Right renal pelvis (tissue), 4 donors: Measurements from ENCODE around the gene CYBB. TPM values are rescaled to one million over a fixed set of nuclear protein-coding genes. Genes with fewer than 3 reads are reported as not detected.

Experiments
- DNase-seq, 4 donors: peaks; one replicate each; pipeline ENCODE4 v3.0.0-alpha.2; 2013; ENCODE audit warnings: low read depth in 4 of 4, low spot score in 3 of 4, missing footprints in 1 of 4
- polyA plus RNA-seq, 4 donors: library from polyadenylated mRNA; unstranded; fragments of 120-200 nt; gene quantifications; one replicate each; pipeline ENCODE4 v1.2.1, GENCODE V29; 2013; ENCODE audit not compliant: insufficient read length in 4 of 4

Gene CYBB
- polyA plus RNA-seq, 4 donors, result 7.3 to 13.9 (median 11.9) TPM

- DNase-seq, result no peak
These were observed 3.4 kb downstream of the CYBB start for GRCh38 chrX:37783305-37783704.

GRCh38 chrX:37785569-37785968, 5.7 kb downstream of the CYBB start:
- no peak for DNase-seq

GRCh38 chrX:37786624-37787422, 7.0 kb downstream of the CYBB start:
- no peak for DNase-seq

GRCh38 chrX:37787423-37787869, 7.6 kb downstream of the CYBB start:
- DNase-seq, result no peak

DNA sequence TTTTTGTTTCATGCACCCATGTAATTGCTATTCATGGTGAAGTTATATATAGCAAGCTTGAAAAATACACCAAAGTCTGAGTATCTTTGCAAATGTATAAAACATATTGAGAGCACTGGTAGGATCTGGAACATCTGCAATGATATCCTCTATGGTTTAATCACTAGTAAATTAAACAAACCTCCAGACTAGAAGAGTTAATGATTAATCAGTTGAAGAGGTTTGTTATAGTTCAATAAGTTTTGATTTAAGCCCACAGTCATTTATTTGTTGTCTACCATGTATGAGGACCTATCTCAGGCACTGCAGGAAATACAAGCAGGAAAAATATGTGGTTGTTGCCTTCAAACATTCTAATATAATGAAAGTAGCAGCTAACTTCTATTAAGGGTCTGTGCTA, 16.5 kb downstream of the CYBB start:
- no peak for DNase-seq

- no peak for DNase-seq
These were observed 16.9 kb downstream of the CYBB start for GRCh38 chrX:37796805-37797204.

GRCh38 chrX:37799936-37800335, 20.1 kb downstream of the CYBB start:
- no peak for DNase-seq

GRCh38 chrX:37800717-37801116, 20.9 kb downstream of the CYBB start:
- no peak for DNase-seq

GRCh38 chrX:37802028-37802427, 22.2 kb downstream of the CYBB start:
- no peak for DNase-seq

GRCh38 chrX:37803057-37803456, 23.2 kb downstream of the CYBB start:
- no peak for DNase-seq

GRCh38 chrX:37809970-37810369, 30.1 kb downstream of the CYBB start:
- no peak for DNase-seq

DNA sequence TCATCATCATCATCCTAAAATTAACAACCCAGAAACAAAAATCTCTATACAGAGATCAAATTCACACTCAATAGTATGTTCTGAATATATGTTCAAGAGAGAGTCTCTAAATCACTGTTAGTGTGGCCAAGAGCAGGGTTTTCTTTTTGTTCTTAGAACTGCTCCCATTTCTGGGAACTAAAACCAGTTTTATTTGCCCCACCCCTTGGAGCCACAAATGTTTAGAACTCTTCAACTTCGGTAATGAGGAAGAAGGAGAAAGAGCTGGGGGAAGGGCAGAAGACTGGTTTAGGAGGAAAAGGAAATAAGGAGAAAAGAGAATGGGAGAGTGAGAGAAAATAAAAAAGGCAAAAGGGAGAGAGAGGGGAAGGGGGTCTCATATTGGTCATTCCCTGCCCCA, 32.3 kb downstream of the CYBB start:
- no peak for DNase-seq

GRCh38 chrX:37813570-37813969, 33.7 kb downstream of the CYBB start:
- no peak for DNase-seq

- DNase-seq, result no peak
These were observed 35.5 kb downstream of the CYBB start for GRCh38 chrX:37815366-37815765.

DNA sequence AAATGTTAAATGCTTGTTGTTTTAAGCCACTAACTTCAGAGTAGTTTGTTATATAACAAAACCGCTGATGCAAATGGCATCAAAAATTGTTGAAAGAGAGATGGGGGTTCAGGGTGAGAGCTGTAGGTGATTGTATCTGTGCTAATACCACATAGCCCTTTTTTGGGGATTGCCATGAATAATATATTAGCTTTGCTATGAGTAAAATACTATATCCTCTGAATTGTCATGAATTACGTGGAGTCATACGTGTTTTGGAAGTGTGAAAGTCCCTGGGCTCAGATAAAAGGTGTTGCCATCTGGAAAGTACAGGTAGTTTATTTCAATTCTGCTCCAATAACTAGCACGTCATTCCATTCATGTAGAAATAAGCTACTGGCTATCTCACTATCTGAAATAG, 36.9 kb downstream of the CYBB start:
- no peak for DNase-seq

DNA sequence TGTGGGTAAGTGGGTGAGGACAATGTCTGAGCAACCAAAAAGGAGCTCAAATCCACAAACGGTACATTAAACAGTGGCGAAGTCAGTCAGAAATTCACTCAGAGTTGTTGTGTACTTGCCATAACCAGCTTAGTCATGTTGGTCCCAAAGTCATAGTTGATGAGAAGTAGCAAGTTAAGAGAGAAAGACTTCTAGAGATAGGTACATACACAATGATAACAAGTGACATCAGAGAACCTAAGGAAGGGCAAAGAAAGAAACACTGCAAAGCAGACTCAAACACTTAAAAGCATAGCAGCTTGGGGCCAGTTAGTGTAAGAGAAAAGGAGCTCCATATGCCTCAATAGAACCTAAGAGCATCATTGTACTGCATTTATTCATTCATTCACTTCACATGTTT, 37.3 kb downstream of the CYBB start:
- no peak for DNase-seq

DNA sequence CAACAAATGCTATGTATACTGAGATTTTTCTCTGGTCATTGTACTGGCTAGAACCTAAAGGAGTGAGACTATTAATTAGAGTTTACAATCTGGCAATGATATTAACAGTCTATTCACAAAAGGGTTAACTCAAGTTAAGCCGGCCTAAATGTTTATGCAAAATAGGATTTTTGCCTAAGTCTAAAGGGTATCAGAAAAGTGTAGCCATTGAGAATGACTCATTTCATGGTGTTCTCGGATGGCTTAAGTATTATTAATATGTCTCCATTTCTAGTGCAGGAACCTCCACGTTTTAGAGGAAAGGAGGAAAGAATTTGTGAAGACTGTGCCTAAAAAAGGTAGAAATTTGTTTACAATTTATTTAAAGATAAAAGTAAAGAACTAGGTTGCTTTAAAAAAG, 37.7 kb downstream of the CYBB start:
- DNase-seq, result no peak

DNA sequence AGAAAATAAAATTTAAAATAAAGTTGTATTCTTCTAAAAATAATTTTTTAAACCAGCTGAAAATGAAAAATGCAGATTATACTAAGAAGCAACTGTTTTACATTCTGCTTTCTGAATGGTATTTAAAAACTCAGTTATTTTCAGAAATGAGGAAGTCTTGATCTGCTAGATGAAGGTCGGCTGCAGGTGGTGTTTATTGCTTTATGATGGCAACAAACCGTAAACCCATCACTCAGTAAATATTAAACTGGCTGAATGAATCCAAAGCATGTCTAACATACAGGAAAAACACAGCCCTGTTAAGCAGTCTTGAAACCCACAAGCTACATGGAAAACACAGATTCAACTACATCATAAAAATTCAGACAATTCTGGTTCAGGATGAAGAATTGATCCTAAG, 38.2 kb downstream of the CYBB start:
- no peak for DNase-seq

DNA sequence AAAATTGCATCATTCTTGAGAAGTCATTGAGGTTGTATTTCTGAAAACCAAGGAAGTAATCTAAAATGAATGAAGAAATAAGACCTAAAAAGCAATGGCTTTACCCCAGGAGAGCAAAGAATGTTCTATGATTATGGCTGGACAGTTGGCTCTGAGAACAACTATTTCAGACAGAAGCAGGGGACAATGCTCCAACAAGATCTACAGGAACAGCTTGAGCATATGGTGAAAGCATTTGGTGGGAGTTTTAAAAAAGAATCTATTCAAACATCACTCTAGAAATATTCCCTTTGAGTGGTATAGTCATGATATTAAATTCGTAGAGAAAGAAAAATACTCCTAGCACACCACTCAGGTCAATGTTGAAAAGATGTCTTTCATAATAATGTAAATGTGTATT, 40.8 kb downstream of the CYBB start:
- no peak for DNase-seq

GRCh38 chrX:37824491-37825214, 44.8 kb downstream of the CYBB start:
- no peak for DNase-seq

DNA sequence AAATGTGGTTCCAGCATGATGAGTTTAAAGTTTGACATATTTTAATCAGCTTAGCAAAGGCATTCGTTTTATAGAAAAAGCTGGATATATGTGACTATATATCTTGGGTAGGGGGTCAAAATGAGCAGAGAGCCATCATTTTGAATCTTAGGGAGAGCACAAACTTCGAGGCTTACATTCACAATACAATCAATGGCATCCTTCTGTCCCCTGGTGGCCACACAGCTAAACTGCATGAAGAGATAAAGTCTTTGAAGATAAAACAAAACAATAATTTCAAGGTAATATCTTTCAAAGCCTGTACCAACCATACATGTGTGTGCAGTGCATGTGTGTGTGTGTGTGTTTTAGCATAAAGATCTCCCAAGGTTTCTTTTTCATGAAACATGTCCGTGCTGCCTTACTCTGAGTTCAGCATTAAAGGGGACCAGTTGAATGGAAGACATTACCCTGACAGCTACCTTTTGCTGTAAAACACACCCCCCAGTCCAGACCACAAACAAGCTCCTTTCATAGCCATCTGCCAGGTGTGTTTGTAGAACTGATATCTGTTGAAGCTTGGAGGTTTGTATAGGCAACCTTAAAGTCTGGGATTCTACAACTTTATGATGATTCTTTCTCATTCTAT, 45.5 kb downstream of the CYBB start:
- no peak for DNase-seq

- DNase-seq, result no peak
These were observed 49.9 kb downstream of the CYBB start for GRCh38 chrX:37829721-37830120.
